HEK293T (cell line): ENCODE measurements around the gene MORC1.
"Not testable (repeated sequence)": the region's sequence is repeated elsewhere in the genome, so short reads cannot be mapped to it uniquely, and the experiment has no call there.

Experiments
- CTCF ChIA-PET: fragments of 350-600 bp; formaldehyde crosslinking; extraction: SDS; loops from one replicate; lab custom pipeline; 2021; ENCODE audit warnings: antibody characterized with exemption, inconsistent platforms; lab: Yijun Ruan, JAX
- POLR2A ChIA-PET: fragments of 350-600 bp; formaldehyde crosslinking; extraction: SDS; loops from one replicate; lab custom pipeline; 2020; ENCODE audit warnings: antibody characterized with exemption, inconsistent platforms; lab: Yijun Ruan, JAX
- DNase-seq: peaks from one replicate; pipeline ENCODE4 v3.0.0; 2012; ENCODE audit warnings: mixed read lengths; ENCODE audit errors: extremely low spot score
- ARNT ChIP-seq: fragments of 450-650 bp; IDR thresholded peaks from 2 replicates; pipeline ENCODE4 v1.6.1; 2017; ENCODE audit warnings: mild to moderate bottlenecking
- BHLHE40 ChIP-seq: fragments of 450-650 bp; IDR thresholded peaks from 2 replicates; pipeline ENCODE4 v1.6.1; 2016; ENCODE audit warnings: mild to moderate bottlenecking, moderate library complexity, borderline replicate concordance
- CTBP1 ChIP-seq: fragments of 450-650 bp; IDR thresholded peaks from 2 replicates; pipeline ENCODE4 v1.6.1; 2016; ENCODE audit warnings: borderline replicate concordance
- ELF4 ChIP-seq: fragments of 450-650 bp; IDR thresholded peaks from 2 replicates; pipeline ENCODE4 v1.6.1; 2017; ENCODE audit warnings: antibody characterized with exemption
- FOXA1 ChIP-seq: fragments of 450-650 bp; IDR thresholded peaks from 2 replicates; pipeline ENCODE4 v1.6.1; 2016; ENCODE audit warnings: mild to moderate bottlenecking
- FOXK2 ChIP-seq: fragments of 450-650 bp; IDR thresholded peaks from 2 replicates; pipeline ENCODE4 v1.6.1; 2016; ENCODE audit warnings: mild to moderate bottlenecking
- FOXM1 ChIP-seq: fragments of 450-650 bp; IDR thresholded peaks from 2 replicates; pipeline ENCODE4 v1.6.1; 2017; ENCODE audit warnings: mild to moderate bottlenecking, borderline replicate concordance
- HDGF ChIP-seq: fragments of 450-650 bp; IDR thresholded peaks from 2 replicates; pipeline ENCODE4 v1.6.1; 2017; ENCODE audit warnings: antibody characterized with exemption, borderline replicate concordance
- L3MBTL2 ChIP-seq: fragments of 450-650 bp; conservative IDR thresholded peaks from 2 replicates; pipeline ENCODE4 v1.6.1; 2016; ENCODE audit warnings: mild to moderate bottlenecking
- LEF1 ChIP-seq: fragments of 450-650 bp; IDR thresholded peaks from 2 replicates; pipeline ENCODE4 v1.6.1; 2017; ENCODE audit warnings: mild to moderate bottlenecking, borderline replicate concordance
- NFRKB ChIP-seq: fragments of 450-650 bp; IDR thresholded peaks from 2 replicates; pipeline ENCODE4 v1.6.1; 2016; ENCODE audit warnings: mild to moderate bottlenecking, moderate library complexity
- SP1 ChIP-seq: fragments of 450-650 bp; IDR thresholded peaks from 2 replicates; pipeline ENCODE4 v1.6.1; 2017
- SUZ12 ChIP-seq: fragments of 450-650 bp; IDR thresholded peaks from 2 replicates; pipeline ENCODE4 v1.6.1; 2016; ENCODE audit warnings: mild to moderate bottlenecking
- TARDBP ChIP-seq: fragments of 450-650 bp; IDR thresholded peaks from 2 replicates; pipeline ENCODE4 v1.6.1; 2016
- ZNF384 ChIP-seq: fragments of 450-650 bp; IDR thresholded peaks from 2 replicates; pipeline ENCODE4 v1.6.1; 2016
- TF ChIP-seq, protein P1 (sequence below): fragments of 450-650 bp; IDR thresholded peaks from 2 replicates; pipeline ENCODE4 v1.6.1; 2016

MORC1 gene

GRCh38 chr3:109095166-109095565 lies 22.8 kb downstream of the MORC1 start:
- ChIA-PET CTCF (no interaction called here), POLR2A (no interaction called here)
- DNase-seq, result no peak
- TF ChIP-seq BHLHE40 (no peak), NFRKB (no peak), FOXM1 (no peak), CTBP1 (no peak), SP1 (no peak)

GRCh38 chr3:109093561-109093960 lies 24.4 kb downstream of the MORC1 start:
- no peak for DNase-seq
- ChIA-PET POLR2A (no interaction called here), CTCF (no interaction called here)
- no peak for TF ChIP-seq SUZ12
- no peak for TF ChIP-seq HDGF
- no peak for TF ChIP-seq FOXK2
- no peak for TF ChIP-seq TARDBP
- TF ChIP-seq SP1, result no peak
- TF ChIP-seq FOXA1, result no peak
- TF ChIP-seq CTBP1, result no peak

- CTCF ChIA-PET, result no interaction called here
- POLR2A ChIA-PET, result no interaction called here
- no peak for TF ChIP-seq HDGF
- no peak for DNase-seq
Measured at GRCh38 chr3:109091846-109092245, 26.1 kb downstream of the MORC1 start.

DNA sequence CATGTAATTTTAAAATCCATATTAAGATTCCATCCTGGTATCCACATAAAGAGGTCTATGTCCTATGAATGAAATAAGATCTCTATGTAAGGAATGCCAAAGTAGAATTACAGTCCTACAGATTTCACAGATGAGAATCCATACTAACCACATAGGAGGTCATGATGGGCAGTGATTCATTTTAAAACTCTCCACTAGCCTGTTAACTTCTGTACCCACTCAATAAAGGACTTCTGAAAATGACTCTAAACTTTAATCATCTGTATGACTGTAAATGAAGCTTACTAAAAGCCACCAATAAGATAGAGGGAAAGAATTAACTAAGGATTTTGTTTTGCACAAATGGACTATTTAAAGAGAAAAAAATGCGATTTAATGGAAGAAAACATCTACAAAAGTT lies 28.7 kb downstream of the MORC1 start:
- no peak for DNase-seq
- POLR2A ChIA-PET, result no interaction called here
- CTCF ChIA-PET, result no interaction called here
- TF ChIP-seq BHLHE40 (no peak), NFRKB (no peak), FOXM1 (no peak), ARNT (no peak), ZNF384 (no peak), TARDBP (no peak), SP1 (no peak), FOXK2 (no peak), SUZ12 (no peak), L3MBTL2 (no peak), CTBP1 (no peak), FOXA1 (no peak), LEF1 (no peak)
- TF ChIP-seq, protein P1, sequence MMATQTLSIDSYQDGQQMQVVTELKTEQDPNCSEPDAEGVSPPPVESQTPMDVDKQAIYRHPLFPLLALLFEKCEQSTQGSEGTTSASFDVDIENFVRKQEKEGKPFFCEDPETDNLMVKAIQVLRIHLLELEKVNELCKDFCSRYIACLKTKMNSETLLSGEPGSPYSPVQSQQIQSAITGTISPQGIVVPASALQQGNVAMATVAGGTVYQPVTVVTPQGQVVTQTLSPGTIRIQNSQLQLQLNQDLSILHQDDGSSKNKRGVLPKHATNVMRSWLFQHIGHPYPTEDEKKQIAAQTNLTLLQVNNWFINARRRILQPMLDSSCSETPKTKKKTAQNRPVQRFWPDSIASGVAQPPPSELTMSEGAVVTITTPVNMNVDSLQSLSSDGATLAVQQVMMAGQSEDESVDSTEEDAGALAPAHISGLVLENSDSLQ, result no peak

GRCh38 chr3:109081746-109082510 lies 36.0 kb downstream of the MORC1 start:
- CTCF ChIA-PET, result interaction anchor here (0.6 to 2.0 kb wide), 3 partner anchors 21 to 58 kb away, joined by 3 to 13 read pairs (median 9); no protein-coding TSS in a partner anchor
- DNase-seq, result peak; percentile 45
- TF ChIP-seq L3MBTL2 (no peak), SUZ12 (no peak), HDGF (no peak), LEF1 (no peak), FOXK2 (no peak), BHLHE40 (no peak), SP1 (no peak), ARNT (no peak), TARDBP (no peak), NFRKB (no peak), ZNF384 (peak; percentile 92), FOXM1 (no peak), ELF4 (no peak), CTBP1 (no peak), FOXA1 (no peak)
- TF ChIP-seq, protein P1, result peak; percentile 79
- POLR2A ChIA-PET, result no interaction called here

DNA sequence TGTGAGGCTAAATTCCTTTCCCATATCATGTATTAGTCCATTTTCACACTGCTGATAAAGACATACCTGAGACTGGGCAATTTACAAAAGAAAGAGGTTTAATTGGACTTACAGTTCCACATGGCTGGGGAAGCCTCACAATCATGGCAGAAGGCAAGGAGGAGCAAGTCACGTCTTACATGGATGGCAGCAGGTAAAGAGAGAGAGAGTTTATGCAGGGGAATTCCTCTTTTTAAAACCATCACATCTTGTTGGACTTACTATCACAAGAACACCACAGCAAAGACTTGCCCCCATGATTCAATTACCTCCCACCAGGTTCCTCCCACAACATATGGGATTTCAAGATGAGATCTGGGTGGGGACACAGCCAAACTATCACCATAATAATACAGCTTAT lies 37.8 kb downstream of the MORC1 start:
- CTCF ChIA-PET, DNase-seq, POLR2A ChIA-PET: not testable (repeated sequence)

DNA sequence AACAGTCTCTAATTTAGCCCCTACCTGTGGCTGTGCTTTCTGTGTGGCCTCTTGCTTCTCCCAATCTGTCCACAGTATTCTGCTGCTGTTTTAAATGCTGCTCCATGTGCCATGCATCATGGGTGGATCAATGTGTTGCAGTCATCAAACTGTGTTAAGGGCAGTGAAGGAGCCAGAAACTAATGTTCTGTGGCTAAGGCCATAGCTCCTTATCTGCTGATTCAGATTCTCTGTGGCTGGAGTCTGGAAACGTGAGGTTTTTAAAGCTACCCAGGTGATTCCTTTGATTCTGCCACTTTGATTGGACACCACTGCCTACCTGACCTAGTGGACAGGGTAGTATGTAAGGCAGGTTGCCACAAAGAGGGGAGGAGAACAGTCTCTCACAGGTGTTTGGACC lies 44.8 kb downstream of the MORC1 start:
- DNase-seq, result no peak
- TF ChIP-seq SP1 (no peak), HDGF (no peak), FOXM1 (no peak), SUZ12 (no peak), FOXK2 (no peak), FOXA1 (no peak), CTBP1 (no peak), BHLHE40 (no peak), LEF1 (no peak), ARNT (no peak), TARDBP (no peak), ELF4 (no peak), L3MBTL2 (no peak), ZNF384 (no peak), NFRKB (no peak)
- POLR2A ChIA-PET, result no interaction called here
- CTCF ChIA-PET, result no interaction called here

- TF ChIP-seq SUZ12 (no peak), NFRKB (no peak)
- TF ChIP-seq, protein P1, result no peak
- ChIA-PET CTCF (no interaction called here), POLR2A (no interaction called here)
- DNase-seq, result no peak
Measured at GRCh38 chr3:109072194-109072593, 45.7 kb downstream of the MORC1 start.
